GM12878 (cell line): Measurements from ENCODE around the gene LARP4B. TPM values are rescaled to one million over a fixed set of nuclear protein-coding genes. Genes with fewer than 3 reads are reported as not detected.

Experiments
- ATAC-seq: fragments of 200-7000 bp; cut with Tn5 transposase; 3 replicates; pipeline ENCODE4 v1.9.1; 2020; ENCODE audit warnings: mild to moderate bottlenecking, moderate library complexity
- BruUV-seq: library from RNA; stranded (reverse); fragments of 400-500 nt; replicated peaks from 2 replicates; lab custom pipeline; 2021; lab: Mats Ljungman, UMichigan
- CTCF ChIA-PET: fragments of 300-600 bp; sonication (Branson Sonifier 250); formaldehyde crosslinking; extraction: SDS; loops from one replicate; lab custom pipeline; 2021; ENCODE audit warnings: inconsistent platforms; lab: Yijun Ruan, JAX
- POLR2A ChIA-PET: fragments of 350-600 bp; formaldehyde crosslinking; extraction: SDS; loops from one replicate; lab custom pipeline; 2021; ENCODE audit warnings: inconsistent platforms; lab: Charles Lee
- RAD21 ChIA-PET: fragments of 300-600 bp; sonication (Branson Sonifier 250); formaldehyde crosslinking; loops from one replicate; lab custom pipeline; 2023; ENCODE audit warnings: antibody characterized with exemption; ENCODE audit not compliant: unreplicated experiment; lab: Charles Lee
- SMC1A ChIA-PET: fragments of 300-600 bp; sonication (Branson Sonifier 250); formaldehyde crosslinking; loops from one replicate; lab custom pipeline; 2023; ENCODE audit not compliant: unreplicated experiment, uncharacterized antibody; lab: Charles Lee
- DNase-seq: peaks from one replicate; pipeline ENCODE4 v3.0.0-alpha.2; 2011; ENCODE audit warnings: low read depth, low spot score
- FAIRE-seq: peaks from 3 replicates; lab custom pipeline; 2011; peaks lifted over from hg19 to GRCh38; lab: Jason Lieb, UNC
- H2AFZ ChIP-seq: 2 replicates; pipeline ENCODE4 v1.6.0; 2011; ENCODE audit warnings: low read depth, low read length, control low read depth; ENCODE audit not compliant: control insufficient read depth
- H3K27ac ChIP-seq: 2 replicates; pipeline ENCODE4 v1.5.1; 2011; ENCODE audit warnings: control low read depth; ENCODE audit not compliant: control insufficient read depth, insufficient read depth
- H3K27me3 ChIP-seq, 2 experiments: replicated peaks in 1 of 2; 2 replicates each; pipeline versions ENCODE4 v1.6.0 to v1.6.1; 2011; ENCODE audit warnings: low read length in 1 of 2; ENCODE audit not compliant: control insufficient read depth in 2 of 2, insufficient read depth in 2 of 2
- H3K36me3 ChIP-seq, 2 experiments: 2 replicates each; pipeline ENCODE4 v1.5.1; 2011; ENCODE audit warnings: low read length in 1 of 2; ENCODE audit not compliant: control insufficient read depth in 2 of 2, insufficient read depth in 2 of 2
- H3K4me1 ChIP-seq: 2 replicates; pipeline ENCODE4 v1.6.1; 2011; ENCODE audit warnings: mild to moderate bottlenecking, low read length, moderate library complexity, mixed read lengths; ENCODE audit not compliant: control insufficient read depth, insufficient read depth
- H3K4me2 ChIP-seq: 2 replicates; pipeline ENCODE4 v1.6.0; 2011; ENCODE audit warnings: control low read depth; ENCODE audit not compliant: control insufficient read depth, insufficient read depth
- H3K4me3 ChIP-seq: fragments of 200-600 bp; sonication (generic); 2 replicates; pipeline ENCODE4 v1.5.1; 2016
- H3K79me2 ChIP-seq: 2 replicates; pipeline ENCODE4 v1.6.0; 2011; ENCODE audit warnings: low read length; ENCODE audit not compliant: control insufficient read depth, insufficient read depth
- H3K9ac ChIP-seq: 2 replicates; pipeline ENCODE4 v1.8.0; 2011; ENCODE audit warnings: low read length, control low read depth, mixed read lengths; ENCODE audit not compliant: control insufficient read depth, insufficient read depth
- H3K9me3 ChIP-seq: replicated peaks from 3 replicates; pipeline ENCODE4 v1.5.1; 2011; ENCODE audit warnings: mild to moderate bottlenecking, low read length; ENCODE audit not compliant: control insufficient read depth, insufficient read depth
- H4K20me1 ChIP-seq: 2 replicates; pipeline ENCODE4 v1.6.0; 2011; ENCODE audit not compliant: control insufficient read depth, insufficient read depth
- ASH2L ChIP-seq: fragments of 300-600, 200-600 bp; sonication (generic); IDR thresholded peaks from 2 replicates; pipeline ENCODE4 v1.6.1; 2017; ENCODE audit warnings: low read depth, mild to moderate bottlenecking, borderline replicate concordance
- CBFB ChIP-seq: IDR thresholded peaks from 2 replicates; pipeline ENCODE4 v1.6.1; 2016; ENCODE audit warnings: antibody characterized with exemption, low read depth
- CBX3 ChIP-seq: fragments of 200-600 bp; sonication (generic); IDR thresholded peaks from 2 replicates; pipeline ENCODE4 v1.6.1; 2016; ENCODE audit warnings: low read depth, borderline replicate concordance
- ELK1 ChIP-seq: IDR thresholded peaks from 2 replicates; pipeline ENCODE4 v1.6.1; 2012; ENCODE audit warnings: low read depth, low read length, improper control_type of control experiment
- FOS ChIP-seq: IDR thresholded peaks from 3 replicates; pipeline ENCODE4 v1.6.1; 2011; ENCODE audit warnings: borderline replicate concordance; ENCODE audit not compliant: insufficient read length; ENCODE audit errors: extremely low read depth
- IKZF1 ChIP-seq: fragments of 450-650 bp; conservative IDR thresholded peaks from 2 replicates; pipeline ENCODE4 v1.6.1; 2017; ENCODE audit warnings: antibody characterized with exemption, mild to moderate bottlenecking
- MLLT1 ChIP-seq: fragments of 450-650 bp; IDR thresholded peaks from 2 replicates; pipeline ENCODE4 v1.6.1; 2016; ENCODE audit warnings: mild to moderate bottlenecking
- MTA2 ChIP-seq: fragments of 450-650 bp; IDR thresholded peaks from 2 replicates; pipeline ENCODE4 v1.6.1; 2016; ENCODE audit warnings: low read depth, mild to moderate bottlenecking, moderate library complexity
- SIN3A ChIP-seq: IDR thresholded peaks from 2 replicates; pipeline ENCODE4 v1.6.1; 2012; ENCODE audit warnings: low read depth, low read length, improper control_type of control experiment
- SPI1 ChIP-seq: IDR thresholded peaks from 2 replicates; pipeline ENCODE4 v1.6.1; 2011; ENCODE audit warnings: low read depth, mild to moderate bottlenecking, low read length, moderate library complexity, borderline replicate concordance; ENCODE audit not compliant: insufficient read depth
- SREBF2 ChIP-seq: IDR thresholded peaks from 2 replicates; pipeline ENCODE4 v1.6.1; 2012; ENCODE audit warnings: mild to moderate bottlenecking, low read length
- TBL1XR1 ChIP-seq: IDR thresholded peaks from 2 replicates; pipeline ENCODE4 v1.6.1; 2012; ENCODE audit warnings: low read depth, low read length, improper control_type of control experiment
- ZNF207 ChIP-seq: fragments of 450-650 bp; IDR thresholded peaks from 2 replicates; pipeline ENCODE4 v1.6.1; 2014; ENCODE audit warnings: antibody characterized with exemption, mild to moderate bottlenecking, borderline replicate concordance
- ZNF217 ChIP-seq: fragments of 450-650 bp; IDR thresholded peaks from 2 replicates; pipeline ENCODE4 v1.6.1; 2017; ENCODE audit warnings: antibody characterized with exemption, mild to moderate bottlenecking
- WGBS: methylation state at CpG from one replicate; pipeline ENCODE4 v1.1.6; 2016; ENCODE audit warnings: low lambda C conversion rate; ENCODE audit not compliant: insufficient replicate concordance, insufficient coverage; ENCODE audit errors: missing lambda C conversion rate; 5-methylcytosine and 5-hydroxymethylcytosine counted together
- in situ Hi-C: fragments of 300-500 bp; cut with MboI; formaldehyde crosslinking; loops from 9 replicates; pipeline ENCODE4 v1.14.3; 2018; ENCODE audit warnings: mixed read lengths
- intact Hi-C: fragments of 100-400 bp; cut with micrococcal nuclease; formaldehyde crosslinking; loops from one replicate; pipeline ENCODE4 v1.14.2; 2022; ENCODE audit not compliant: unreplicated experiment
- polyA plus RNA-seq, 11 experiments: library from polyadenylated mRNA; depleted of rRNA in 4 of 11; unstranded in 6 of 11; stranded (reverse) in 5 of 11; fragments of >200 nt; fragmentation: Nextera tagmentation in 4 of 11; fragmentation: Illumina TruSeq in 1 of 11; extraction: Ambion mirVana in 4 of 11; extraction: Trizol in 1 of 11; gene quantifications; 1 replicate in 1 of 11; 2 replicates in 10 of 11; pipeline versions ENCODE4 v1.2.1 to v1.2.3, GENCODE V29; 2011 to 2016; ENCODE audit warnings: inconsistent platforms in 2 of 11, missing spikeins in 2 of 11, low read depth in 1 of 11
- total RNA-seq, 4 experiments: library from RNA; depleted of rRNA in 3 of 4; stranded (reverse); fragments of >200 nt in 3 of 4; fragmentation: Illumina TruSeq in 1 of 4; extraction: Trizol in 1 of 4; gene quantifications; 2 replicates each; pipeline versions ENCODE4 v1.2.1 to v1.2.3, GENCODE V29; 2013 to 2021

LARP4B gene
- total and polyA plus RNA-seq, 10 of the 15 experiments (the other 5 are each of a cell fraction or from before 2014, with no cell fraction given): 10.5 to 119 (median 39.4) TPM

GRCh38 chr10:818010-818409 is 113.5 kb downstream of the LARP4B start (continued):
- TF ChIP-seq TBL1XR1: no peak

- Histone ChIP-seq H3K4me2 (no peak overlapping the region), H4K20me1 (no peaks in the 10 kb centered on the region), H3K27ac (no peak overlapping the region), H3K36me3 (peaks cover 43 to 61% of the 10 kb centered on the region in 2 experiments), H3K79me2 (no peaks in the 10 kb centered on the region), H3K27me3 (no peaks in the 10 kb centered on the region), H3K9ac (no peak overlapping the region)
- BruUV-seq: no TSS peak
- intact Hi-C loops (no loop called here), in situ Hi-C loops (no loop called here)
- ATAC-seq (no peak), FAIRE-seq (no peak), DNase-seq (no peak)
- SMC1A ChIA-PET: no interaction called here
- CTCF ChIA-PET: no interaction called here
- WGBS: 96% methylated on average over 6 of the region's 6 CpGs
- TF ChIP-seq ZNF207 (no peak), ZNF217 (no peak), MTA2 (no peak), SPI1 (no peak)
- TF ChIP-seq, all 136 proteins: peak for 0
- ChIA-PET RAD21 (no interaction called here), POLR2A (no interaction called here)
- Histone ChIP-seq H3K4me3 (no peak overlapping the region), H3K4me1 (peaks cover 10% of the 10 kb centered on the region), H3K9me3 (no peaks in the 10 kb centered on the region), H2AFZ (no peak overlapping the region)
Measured at GRCh38 chr10:817371-817770, 114.1 kb downstream of the LARP4B start.

GRCh38 chr10:816958-817357 is 114.5 kb downstream of the LARP4B start:
- BruUV-seq: no TSS peak
- H3K4me1 ChIP-seq: peaks cover 10% of the 10 kb centered on the region
- no peaks in the 10 kb centered on the region for H3K27me3 ChIP-seq
- no peak overlapping the region for H3K4me2 ChIP-seq
- no peak for FAIRE-seq
- no peak for DNase-seq
- no peak overlapping the region for H3K4me3 ChIP-seq
- H3K9me3 ChIP-seq: no peaks in the 10 kb centered on the region
- SMC1A ChIA-PET: no interaction called here
- peaks cover 40 to 58% of the 10 kb centered on the region in 2 experiments for H3K36me3 ChIP-seq
- no peak for ATAC-seq
- H2AFZ ChIP-seq: no peak overlapping the region
- TF ChIP-seq SREBF2: no peak
- no peak for TF ChIP-seq ASH2L
- TF ChIP-seq CBFB: no peak
- no peak for TF ChIP-seq SIN3A
- no peak for TF ChIP-seq FOS
- no peak for TF ChIP-seq IKZF1
- no peak for TF ChIP-seq ELK1
- TF ChIP-seq CBX3: no peak
- TF ChIP-seq MLLT1: no peak
- in situ Hi-C loops (no loop called here), intact Hi-C loops (no loop called here)
- RAD21 ChIA-PET: no interaction called here
- 99% methylated on average over 10 of the region's 10 CpGs for WGBS
- POLR2A ChIA-PET: no interaction called here
- no peaks in the 10 kb centered on the region for H4K20me1 ChIP-seq
- H3K79me2 ChIP-seq: no peaks in the 10 kb centered on the region
- CTCF ChIA-PET: no interaction called here
- no peak overlapping the region for H3K9ac ChIP-seq
- H3K27ac ChIP-seq: no peak overlapping the region
